Transverse colon (tissue), 4 donors: ENCODE results near the gene OR6J1. TPM values are rescaled to one million over a fixed set of nuclear protein-coding genes. Genes with fewer than 3 reads are reported as not detected.

ENCODE experiments used
- DNase-seq: peaks from one replicate; pipeline ENCODE4 v3.0.0-alpha.2; 2019
- H3K27ac ChIP-seq, 4 donors: fragments of 200-600 bp; sonication (generic); 2 replicates each; pipeline ENCODE4 v1.5.1; 2016 to 2018; ENCODE audit warnings: inconsistent platforms in 4 of 4
- H3K27me3 ChIP-seq: fragments of 200-600 bp; sonication (generic); 2 replicates; pipeline ENCODE4 v1.5.1; 2017; ENCODE audit warnings: inconsistent platforms
- H3K36me3 ChIP-seq, 4 donors: fragments of 200-600 bp; sonication (generic); 2 replicates each; pipeline ENCODE4 v1.5.1; 2017 to 2019; ENCODE audit warnings: inconsistent platforms in 4 of 4
- H3K4me1 ChIP-seq, 4 donors: fragments of 200-600 bp; sonication (generic); 2 replicates each; pipeline ENCODE4 v1.5.1; 2017 to 2020; ENCODE audit warnings: inconsistent platforms in 4 of 4
- H3K4me3 ChIP-seq, 4 donors: fragments of 200-600 bp; sonication (generic); 1 replicate in 1 of 4; 2 replicates in 3 of 4; pipeline versions ENCODE4 v1.5.1 to v1.6.1; 2017 to 2019; ENCODE audit warnings: inconsistent platforms in 4 of 4
- H3K9me3 ChIP-seq, 2 donors: fragments of 200-600 bp; sonication (generic); 2 replicates each; pipeline ENCODE4 v1.5.1; 2017 to 2019; ENCODE audit warnings: inconsistent platforms in 2 of 2
- CTCF ChIP-seq, 5 experiments: fragments of 200-600 bp in 3 of 5; fragments of 450-650 bp in 2 of 5; sonication (generic) in 3 of 5; IDR thresholded peaks; 1 replicate in 2 of 5; 2 replicates in 3 of 5; pipeline ENCODE4 v1.5.1; 2016 to 2017; ENCODE audit warnings: antibody characterized with exemption in 5 of 5, inconsistent platforms in 3 of 5, mild to moderate bottlenecking in 2 of 5, moderate library complexity in 1 of 5
- EP300 ChIP-seq: sonication (generic); formaldehyde crosslinking; IDR thresholded peaks from one replicate; pipeline ENCODE4 v1.6.1; 2017; ENCODE audit warnings: antibody characterized with exemption, low read depth
- POLR2A ChIP-seq: fragments of 450-650 bp; IDR thresholded peaks from one replicate; pipeline ENCODE4 v1.6.1; 2016; ENCODE audit warnings: antibody characterized with exemption, mild to moderate bottlenecking, moderate library complexity
- POLR2AphosphoS5 ChIP-seq, 3 donors: sonication (generic); formaldehyde crosslinking; IDR thresholded peaks; one replicate each; pipeline ENCODE4 v1.6.1; 2016; ENCODE audit warnings: antibody characterized with exemption in 3 of 3
- WGBS, 2 donors: methylation state at CpG; one replicate each; pipeline ENCODE4 v1.1.5; 2018; ENCODE audit warnings: low coverage in 1 of 2; 5-methylcytosine and 5-hydroxymethylcytosine counted together
- in situ Hi-C, 4 donors: fragments of 200-750 bp; cut with MboI; loops; one replicate each; pipeline versions ENCODE4 v1.15.0 to v1.15.1; 2017; ENCODE audit warnings: low sequenced_read_pairs in 3 of 4, low pct_ligation_motif_present in 1 of 4, low pct_unique_long_range_greater_than_20kb in 1 of 4
- intact Hi-C: fragments of 100-400 bp; cut with DNase I; formaldehyde crosslinking; loops from one replicate; pipeline ENCODE4 v1.15.1; 2023; ENCODE audit warnings: low total_unique reads
- total RNA-seq, 4 donors: library from RNA; depleted of rRNA; stranded (reverse); fragments of >200 nt; gene quantifications; one replicate each; pipeline ENCODE4 v1.1.0, GENCODE V29; 2016

The OR6J1 gene
- total RNA-seq, 4 donors from 2014 or later: not detected

GRCh38 chr14:22664261-22664660 lies 20.1 kb upstream of the OR6J1 start:
- 64 to 84% methylated on average over 3 to 6 of the region's 6 CpGs for WGBS, 2 donors
- in situ Hi-C loops: no loop called here
- Histone ChIP-seq H3K36me3 (no peaks in the 10 kb centered on the region), H3K9me3 (no peaks in the 10 kb centered on the region), H3K27me3 (no peaks in the 10 kb centered on the region), H3K27ac (no peak overlapping the region), H3K4me3 (no peak overlapping the region), H3K4me1 (no peaks in the 10 kb centered on the region)
- no peak for DNase-seq
- intact Hi-C loops: no loop called here
- TF ChIP-seq EP300 (no peak), CTCF (IDR thresholded peaks at IDR 0.05) (no peak), POLR2AphosphoS5 (IDR thresholded peaks at IDR 0.05) (no peak), POLR2A (no peak)

- Histone ChIP-seq H3K9me3 (no peaks in the 10 kb centered on the region), H3K27me3 (no peaks in the 10 kb centered on the region), H3K4me1 (peaks cover 0 to 12% (median 0%) of the 10 kb centered on the region in 4 donors), H3K27ac (no peak overlapping the region), H3K4me3 (no peak overlapping the region), H3K36me3 (no peaks in the 10 kb centered on the region)
- in situ Hi-C loops: no loop called here
- intact Hi-C loops: no loop called here
- WGBS, 2 donors: 97% methylated on average over 4 of the region's 4 CpGs; no CpG with 5 or more reads in 1 of the 2 donors
- no peak for DNase-seq
- no peak for TF ChIP-seq EP300
- TF ChIP-seq POLR2A: no peak
- TF ChIP-seq POLR2AphosphoS5 (IDR thresholded peaks at IDR 0.05): no peak
- TF ChIP-seq CTCF (IDR thresholded peaks at IDR 0.05): no peak
Measured at GRCh38 chr14:22660654-22661053, 16.5 kb upstream of the OR6J1 start.

- TF ChIP-seq EP300: no peak
- no peak for TF ChIP-seq POLR2AphosphoS5 (IDR thresholded peaks at IDR 0.05)
- no peak for TF ChIP-seq POLR2A
- no peak for TF ChIP-seq CTCF (IDR thresholded peaks at IDR 0.05)
- Histone ChIP-seq H3K9me3 (no peaks in the 10 kb centered on the region), H3K27ac (no peak overlapping the region), H3K36me3 (no peaks in the 10 kb centered on the region), H3K4me3 (no peak overlapping the region), H3K27me3 (no peaks in the 10 kb centered on the region), H3K4me1 (peaks cover 0 to 12% (median 0%) of the 10 kb centered on the region in 4 donors)
- intact Hi-C loops: no loop called here
- 40 to 70% methylated on average over 1 of the region's 1 CpG for WGBS, 2 donors
- in situ Hi-C loops: no loop called here
- DNase-seq: no peak
Measured at GRCh38 chr14:22658946-22659345, 14.8 kb upstream of the OR6J1 start.

GRCh38 chr14:22657861-22658260 lies 13.7 kb upstream of the OR6J1 start:
- intact Hi-C loops (no loop called here), in situ Hi-C loops (no loop called here)
- no peak for DNase-seq
- H3K9me3 ChIP-seq: no peaks in the 10 kb centered on the region
- no peaks in the 10 kb centered on the region for H3K36me3 ChIP-seq
- H3K27ac ChIP-seq: no peak overlapping the region
- H3K4me3 ChIP-seq: no peak overlapping the region
- no peaks in the 10 kb centered on the region for H3K27me3 ChIP-seq
- TF ChIP-seq POLR2A (no peak), EP300 (no peak), CTCF (IDR thresholded peaks at IDR 0.05) (no peak), POLR2AphosphoS5 (IDR thresholded peaks at IDR 0.05) (no peak)
- WGBS, 2 donors: 93% methylated on average over 1 of the region's 1 CpG; no CpG with 5 or more reads in 1 of the 2 donors
- H3K4me1 ChIP-seq: peaks cover 0 to 14% (median 2%) of the 10 kb centered on the region in 4 donors
